Kidney (tissue), 14 donors: ENCODE data around the gene ARMS2. TPM values are rescaled to one million over a fixed set of nuclear protein-coding genes. Genes with fewer than 3 reads are reported as not detected.

Experiments
- DNase-seq, 5 donors: peaks; one replicate each; pipeline ENCODE4 v3.0.0-alpha.2; 2013 to 2020
- FAIRE-seq: peaks from 2 replicates; lab custom pipeline; 2012; peaks lifted over from hg19 to GRCh38; lab: Jason Lieb, UNC
- H3K27ac ChIP-seq, 2 donors: one replicate each; pipeline ENCODE4 v1.7.0; 2013; ENCODE audit warnings: low read depth in 2 of 2, low read length in 2 of 2, inconsistent platforms in 1 of 2
- H3K27me3 ChIP-seq: one replicate; pipeline ENCODE4 v1.7.1; 2013; ENCODE audit warnings: low read length, inconsistent platforms; ENCODE audit not compliant: control insufficient read depth, insufficient read depth
- H3K36me3 ChIP-seq, 3 donors: one replicate each; pipeline versions ENCODE4 v1.7.0 to v1.7.1; 2013; ENCODE audit warnings: low read length in 3 of 3, control low read depth in 1 of 3, inconsistent platforms in 1 of 3; ENCODE audit not compliant: insufficient read depth in 3 of 3, control insufficient read depth in 2 of 3
- H3K4me1 ChIP-seq, 3 donors: one replicate each; pipeline versions ENCODE4 v1.7.0 to v1.7.1; 2013; ENCODE audit warnings: low read length in 3 of 3, inconsistent platforms in 1 of 3, low read depth in 1 of 3; ENCODE audit not compliant: control insufficient read depth in 2 of 3, insufficient read depth in 2 of 3
- H3K4me3 ChIP-seq, 3 donors: one replicate each; pipeline versions ENCODE4 v1.7.0 to v1.8.1; 2013; ENCODE audit warnings: low read length in 3 of 3, control low read depth in 1 of 3, inconsistent platforms in 1 of 3
- H3K9ac ChIP-seq, 3 donors: one replicate each; pipeline versions ENCODE4 v1.7.0 to v1.7.1; 2013; ENCODE audit warnings: low read length in 3 of 3, control low read depth in 1 of 3, inconsistent platforms in 1 of 3
- H3K9me3 ChIP-seq, 3 donors: one replicate each; pipeline versions ENCODE4 v1.7.0 to v1.7.1; 2013; ENCODE audit warnings: low read length in 3 of 3, control low read depth in 1 of 3, inconsistent platforms in 1 of 3; ENCODE audit not compliant: control insufficient read depth in 2 of 3, insufficient read depth in 1 of 3
- CTCF ChIP-seq: IDR thresholded peaks from 3 replicates; pipeline ENCODE4 v1.5.1; 2012; ENCODE audit warnings: mild to moderate bottlenecking, moderate library complexity, borderline replicate concordance; ENCODE audit not compliant: insufficient read depth; ENCODE audit errors: extremely low read depth
- intact Hi-C: fragments of 100-400 bp; cut with DNase I; formaldehyde crosslinking; loops from one replicate; pipeline ENCODE4 v1.11.1; 2022
- polyA plus RNA-seq: library from polyadenylated mRNA; stranded (reverse); fragments of 350-450 nt; fragmentation: Illumina TruSeq; extraction: RNeasy Lipid Tissue Mini Kit (QIAGEN cat#74804); gene quantifications from one replicate; pipeline ENCODE4 v1.2.3, GENCODE V29; 2014; ENCODE audit warnings: low read depth, low replicate concordance; ENCODE audit not compliant: insufficient read depth
- total RNA-seq: library from RNA; stranded (reverse); fragmentation: NEBNext Ultra II Directional; extraction: Animal tissue kit (Norgen Biotek cat#: 25700); gene quantifications from one replicate; pipeline ENCODE4 v1.2.1, GENCODE V29; 2021
- donor health status: control.
- donor health status: control.
- donor health status: control.
- donor health status: control.
- donor health status: control.
- donor health status: DM: yes; HTN: yes; CAD: no.
- donor health status: Normal renal cell carcinoma (clear cell type).

ARMS2 gene
- total and polyA plus RNA-seq, 2 donors from 2014 or later = not detected

GRCh38 chr10:122455376-122456079, 1.1 kb downstream of the ARMS2 start:
- no peak overlapping the region for H3K4me3 ChIP-seq
- H3K27me3 ChIP-seq = peaks cover 2% of the 10 kb centered on the region
- no peak for TF ChIP-seq CTCF
- H3K4me1 ChIP-seq = peaks cover 0 to 2% (median 0%) of the 10 kb centered on the region in 3 donors
- no peak overlapping the region for H3K9ac ChIP-seq
- DNase-seq (no peak), FAIRE-seq (no peak)
- intact Hi-C loops = no loop called here
- no peaks in the 10 kb centered on the region for H3K36me3 ChIP-seq
- no peaks in the 10 kb centered on the region for H3K9me3 ChIP-seq
- no peak overlapping the region for H3K27ac ChIP-seq

- Histone ChIP-seq H3K4me1 (peaks cover 0 to 7% (median 0%) of the 10 kb centered on the region in 3 donors), H3K4me3 (no peak overlapping the region), H3K27me3 (peaks cover 2% of the 10 kb centered on the region), H3K36me3 (no peaks in the 10 kb centered on the region), H3K9me3 (no peaks in the 10 kb centered on the region), H3K27ac (no peak overlapping the region), H3K9ac (no peak overlapping the region)
- DNase-seq (no peak), FAIRE-seq (no peak)
- intact Hi-C loops = no loop called here
- TF ChIP-seq CTCF = no peak
Observed at GRCh38 chr10:122457934-122458333, 3.5 kb downstream of the ARMS2 start.

DNA sequence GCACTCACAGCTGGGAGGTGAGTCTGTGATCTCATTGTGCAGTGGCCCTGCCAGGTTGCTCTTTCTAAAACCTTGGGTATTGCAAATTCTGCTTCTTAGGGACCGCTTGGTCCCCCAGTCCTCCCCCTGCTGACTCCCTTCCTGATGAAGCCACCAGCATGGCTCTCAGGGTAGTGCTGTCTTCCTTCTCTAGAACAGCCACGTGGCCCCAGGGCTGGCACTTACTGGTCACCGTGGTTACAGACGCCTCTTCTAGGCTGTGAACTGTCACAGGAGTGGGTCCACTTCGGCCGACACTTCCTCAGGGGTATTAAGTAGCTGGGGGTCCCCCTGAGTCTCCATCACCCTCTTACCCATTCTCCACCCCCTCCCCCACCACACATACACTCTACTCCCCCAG, 4.2 kb downstream of the ARMS2 start:
- no peak for FAIRE-seq
- no peak overlapping the region for H3K9ac ChIP-seq
- intact Hi-C loops = no loop called here
- no peak overlapping the region for H3K27ac ChIP-seq
- H3K36me3 ChIP-seq = no peaks in the 10 kb centered on the region
- peaks cover 2% of the 10 kb centered on the region for H3K27me3 ChIP-seq
- H3K4me3 ChIP-seq = no peak overlapping the region
- H3K9me3 ChIP-seq = no peaks in the 10 kb centered on the region
- no peak for DNase-seq
- TF ChIP-seq CTCF = no peak
- peaks cover 0 to 14% (median 0%) of the 10 kb centered on the region in 3 donors for H3K4me1 ChIP-seq
